CD4-positive, alpha-beta T cell (primary cell): ENCODE results near the gene EVC2. TPM values are rescaled to one million over a fixed set of nuclear protein-coding genes. Genes with fewer than 3 reads are reported as not detected.

Experiments used
- ATAC-seq: fragments of 200-7000 bp; cut with Tn5 transposase; one replicate; pipeline ENCODE4 v1.10.0; 2022; ENCODE audit warnings: mild to moderate bottlenecking; ENCODE audit not compliant: poor library complexity
- CTCF ChIA-PET: fragments of 350-600 bp; sonication (Branson Sonifier 250); formaldehyde crosslinking; loops from one replicate; lab custom pipeline; 2021; ENCODE audit warnings: antibody characterized with exemption, inconsistent platforms; lab: Charles Lee
- POLR2A ChIA-PET: fragments of 350-600 bp; sonication (Branson Sonifier 250); formaldehyde crosslinking; loops from one replicate; lab custom pipeline; 2021; ENCODE audit warnings: antibody characterized with exemption, inconsistent platforms; lab: Charles Lee
- DNase-seq, 14 experiments: peaks; one replicate each; pipeline ENCODE4 v3.0.0-alpha.2; 2013 to 2020; ENCODE audit warnings: mixed read lengths in 2 of 14
- H3K27ac ChIP-seq, 2 donors: one replicate each; pipeline versions ENCODE4 v1.5.1 to v1.7.0; 2013; ENCODE audit warnings: low read length in 2 of 2, low read depth in 1 of 2, mild to moderate bottlenecking in 1 of 2
- H3K27me3 ChIP-seq, 2 experiments: 1 replicate in 1 of 2; 2 replicates in 1 of 2; pipeline versions ENCODE4 v1.6.1 to v1.7.0; 2013; ENCODE audit warnings: low read length in 2 of 2, control low read depth in 1 of 2, mild to moderate bottlenecking in 1 of 2, moderate library complexity in 1 of 2; ENCODE audit not compliant: insufficient read depth in 2 of 2, control insufficient read depth in 1 of 2
- H3K36me3 ChIP-seq: one replicate; pipeline ENCODE4 v1.6.1; 2013; ENCODE audit warnings: low read length, control low read depth; ENCODE audit not compliant: insufficient read depth
- H3K4me1 ChIP-seq: one replicate; pipeline ENCODE4 v1.6.1; 2013; ENCODE audit warnings: low read length, control low read depth; ENCODE audit not compliant: insufficient read depth
- H3K4me3 ChIP-seq: one replicate; pipeline ENCODE4 v1.5.1; 2013; ENCODE audit warnings: mild to moderate bottlenecking, low read length, moderate library complexity
- H3K9me3 ChIP-seq, 2 experiments: 1 replicate in 1 of 2; 2 replicates in 1 of 2; pipeline versions ENCODE4 v1.6.1 to v1.7.0; 2013; ENCODE audit warnings: low read length in 2 of 2, mild to moderate bottlenecking in 2 of 2, control low read depth in 1 of 2, moderate library complexity in 1 of 2; ENCODE audit not compliant: control insufficient read depth in 1 of 2, insufficient read depth in 1 of 2
- H3K27ac Mint-ChIP-seq: one replicate; pipeline ENCODE4 v1.8.0; 2020; ENCODE audit warnings: mixed read lengths
- H3K27me3 Mint-ChIP-seq: one replicate; pipeline ENCODE4 v1.8.0; 2021; ENCODE audit warnings: mixed read lengths
- H3K36me3 Mint-ChIP-seq: one replicate; pipeline ENCODE4 v1.8.0; 2021; ENCODE audit warnings: low read depth, mixed read lengths
- H3K4me1 Mint-ChIP-seq: one replicate; pipeline ENCODE4 v1.8.0; 2021; ENCODE audit warnings: low read depth, mixed read lengths
- H3K4me3 Mint-ChIP-seq: one replicate; pipeline ENCODE4 v1.8.0; 2020; ENCODE audit warnings: mild to moderate bottlenecking, mixed read lengths
- H3K9me3 Mint-ChIP-seq: one replicate; pipeline ENCODE4 v1.8.0; 2020; ENCODE audit warnings: mixed read lengths
- CTCF ChIP-seq: fragments of 200-600 bp; IDR thresholded peaks from one replicate; pipeline ENCODE4 v1.8.0; 2022; ENCODE audit warnings: antibody characterized with exemption, mild to moderate bottlenecking
- intact Hi-C, 2 experiments: fragments of 100-400 bp; cut with DNase I in 1 of 2; cut with micrococcal nuclease in 1 of 2; formaldehyde crosslinking; loops; one replicate each; pipeline versions ENCODE4 v1.15.1 to v1.9.0; 2023 to 2025; cut with DNase I, micrococcal nuclease
- total RNA-seq, 174 experiments: library from RNA in 2 of 174; stranded (reverse) in 2 of 174; gene quantifications; one replicate each; pipeline ENCODE4 v1.2.3 and lab custom pipeline; 2021 to 2026

The EVC2 gene
- total RNA-seq, 2 experiments from 2014 or later: 1.1 to 1.3 TPM

GRCh38 chr4:5658974-5659373 lies 49.4 kb downstream of the EVC2 start:
- ChIA-PET CTCF (no interaction called here), POLR2A (no interaction called here)
- Histone ChIP-seq H3K4me1 (no peaks in the 10 kb centered on the region), H3K4me3 (no peak overlapping the region), H3K9me3 (peaks cover 0 to 9% of the 10 kb centered on the region in 2 experiments), H3K36me3 (no peaks in the 10 kb centered on the region), H3K27ac (no peak overlapping the region), H3K27me3 (no peaks in the 10 kb centered on the region)
- intact Hi-C loops: no loop called here
- no peaks in the 10 kb centered on the region for H3K4me1 Mint-ChIP-seq
- H3K27me3 Mint-ChIP-seq: no peaks in the 10 kb centered on the region
- TF ChIP-seq CTCF: no peak
- H3K36me3 Mint-ChIP-seq: peaks cover 9% of the 10 kb centered on the region
- H3K4me3 Mint-ChIP-seq: no peak overlapping the region
- DNase-seq (no peak), ATAC-seq (no peak)
- H3K9me3 Mint-ChIP-seq: peaks cover 11% of the 10 kb centered on the region
- H3K27ac Mint-ChIP-seq: no peak overlapping the region

GRCh38 chr4:5656415-5656814 lies 51.9 kb downstream of the EVC2 start:
- Mint-ChIP-seq H3K9me3 (peaks cover 5% of the 10 kb centered on the region), H3K4me3 (no peak overlapping the region), H3K27me3 (no peaks in the 10 kb centered on the region), H3K4me1 (no peaks in the 10 kb centered on the region), H3K27ac (no peak overlapping the region), H3K36me3 (peaks cover 2% of the 10 kb centered on the region)
- Histone ChIP-seq H3K36me3 (no peaks in the 10 kb centered on the region), H3K4me3 (no peak overlapping the region), H3K9me3 (peaks cover 0 to 9% of the 10 kb centered on the region in 2 experiments), H3K27me3 (no peaks in the 10 kb centered on the region), H3K27ac (no peak overlapping the region), H3K4me1 (no peaks in the 10 kb centered on the region)
- DNase-seq: no peak
- ChIA-PET POLR2A (no interaction called here), CTCF (no interaction called here)
- TF ChIP-seq CTCF: no peak
- intact Hi-C loops: no loop called here
- ATAC-seq: no peak

- POLR2A ChIA-PET: no interaction called here
- no peaks in the 10 kb centered on the region for H3K4me1 ChIP-seq
- peaks cover 0 to 9% of the 10 kb centered on the region in 2 experiments for H3K9me3 ChIP-seq
- DNase-seq: no peak
- Mint-ChIP-seq H3K27ac (no peak overlapping the region), H3K4me1 (no peaks in the 10 kb centered on the region), H3K36me3 (no peaks in the 10 kb centered on the region), H3K27me3 (no peaks in the 10 kb centered on the region), H3K9me3 (peaks cover 2% of the 10 kb centered on the region), H3K4me3 (no peak overlapping the region)
- no peak overlapping the region for H3K27ac ChIP-seq
- no peak for TF ChIP-seq CTCF
- CTCF ChIA-PET: no interaction called here
- intact Hi-C loops: no loop called here
- ATAC-seq: no peak
- no peaks in the 10 kb centered on the region for H3K27me3 ChIP-seq
- no peaks in the 10 kb centered on the region for H3K36me3 ChIP-seq
- no peak overlapping the region for H3K4me3 ChIP-seq
Observed at GRCh38 chr4:5654791-5655190, 53.6 kb downstream of the EVC2 start.
